Upper lobe of left lung (tissue), 6 donors: ENCODE results near the gene GCK. TPM values are rescaled to one million over a fixed set of nuclear protein-coding genes. Genes with fewer than 3 reads are reported as not detected.

ENCODE experiments used
- ATAC-seq, 2 donors: fragments of 200-7000 bp; cut with Tn5 transposase; one replicate each; pipeline ENCODE4 v1.9.1; 2022; ENCODE audit warnings: mild to moderate bottlenecking in 2 of 2, moderate library complexity in 2 of 2; ENCODE audit not compliant: low FRiP score in 2 of 2
- DNase-seq, 2 donors: peaks; one replicate each; pipeline ENCODE4 v3.0.0-alpha.2; 2019 to 2020
- H3K27ac ChIP-seq, 4 donors: fragments of 200-600 bp; sonication (generic); one replicate each; pipeline ENCODE4 v1.5.1; 2016 to 2019
- H3K27me3 ChIP-seq, 4 donors: fragments of 200-600 bp; sonication (generic); one replicate each; pipeline ENCODE4 v1.5.1; 2017 to 2019
- H3K36me3 ChIP-seq, 4 donors: fragments of 200-600 bp; sonication (generic); one replicate each; pipeline ENCODE4 v1.5.1; 2016 to 2019
- H3K4me1 ChIP-seq, 4 donors: fragments of 200-600 bp; sonication (generic); one replicate each; pipeline ENCODE4 v1.5.1; 2018 to 2019
- H3K4me3 ChIP-seq, 4 donors: fragments of 200-600 bp; sonication (generic); one replicate each; pipeline ENCODE4 v1.5.1; 2017 to 2019; ENCODE audit warnings: mild to moderate bottlenecking in 2 of 4, moderate library complexity in 1 of 4
- H3K9me3 ChIP-seq, 4 donors: fragments of 200-600 bp; sonication (generic); one replicate each; pipeline ENCODE4 v1.5.1; 2018 to 2019
- EP300 ChIP-seq, 4 donors: sonication (generic); formaldehyde crosslinking; IDR thresholded peaks; one replicate each; pipeline ENCODE4 v1.5.1; 2017; ENCODE audit warnings: antibody characterized with exemption in 4 of 4, control low read depth in 2 of 4
- POLR2A ChIP-seq, 4 donors: fragments of 450-650 bp; IDR thresholded peaks; one replicate each; pipeline ENCODE4 v1.5.1; 2016 to 2017; ENCODE audit warnings: antibody characterized with exemption in 4 of 4, mild to moderate bottlenecking in 2 of 4
- POLR2AphosphoS5 ChIP-seq, 2 donors: sonication (generic); formaldehyde crosslinking; IDR thresholded peaks; one replicate each; pipeline ENCODE4 v1.5.1; 2017; ENCODE audit warnings: antibody characterized with exemption in 2 of 2
- WGBS, 2 donors: methylation state at CpG; one replicate each; pipeline ENCODE4 v1.1.5; 2017 to 2018; 5-methylcytosine and 5-hydroxymethylcytosine counted together
- total RNA-seq, 6 donors: library from RNA; depleted of rRNA in 4 of 6; stranded (reverse); fragments of >200 nt in 4 of 6; gene quantifications; one replicate each; pipeline versions ENCODE4 v1.1.0 to v1.2.1, GENCODE V29; 2016 to 2021
- TF ChIP-seq, protein P1 (sequence below), 6 experiments: fragments of 450-650 bp in 4 of 6; fragments of 200-600 bp in 2 of 6; sonication (generic) in 2 of 6; IDR thresholded peaks; one replicate each; pipeline ENCODE4 v1.5.1; 2016 to 2019; ENCODE audit warnings: antibody characterized with exemption in 6 of 6
- donor health status: DM: no; HTN: no; CAD: no; lungs with moderate emphysema.
- donor health status: DM: no; HTN: yes; CAD: no; lungs with severe emphysema.

GCK gene
- total RNA-seq, 6 donors from 2014 or later = 0.17 to 0.49 (median 0.30) TPM; not detected in 2

DNA sequence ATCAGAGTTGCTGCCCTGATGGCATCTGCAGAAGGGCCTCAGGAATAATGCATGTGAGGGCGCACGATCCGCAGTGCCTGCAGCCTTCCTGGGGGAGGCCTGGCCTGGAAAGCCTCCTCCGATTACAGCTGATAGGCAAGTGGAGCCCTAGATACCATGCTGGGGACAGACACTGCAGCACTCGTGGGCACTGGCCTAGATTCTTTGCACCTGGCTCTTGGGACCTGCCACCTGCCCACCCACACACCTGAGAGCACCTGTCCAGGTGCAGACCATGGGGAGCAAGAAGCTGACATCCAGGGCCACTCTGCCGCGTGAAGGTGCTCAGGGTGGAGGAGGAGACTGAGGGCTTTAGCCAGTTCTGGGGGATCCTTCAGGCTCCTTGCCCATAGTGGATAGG is 26.3 kb upstream of the GCK start:
- no peaks in the 10 kb centered on the region for H3K4me1 ChIP-seq
- H3K36me3 ChIP-seq = peaks cover 16 to 41% (median 31%) of the 10 kb centered on the region in 4 donors
- no peak for TF ChIP-seq POLR2AphosphoS5 (IDR thresholded peaks at IDR 0.05)
- no peak for TF ChIP-seq EP300 (IDR thresholded peaks at IDR 0.05)
- TF ChIP-seq POLR2A (IDR thresholded peaks at IDR 0.05) = no peak
- TF ChIP-seq, protein P1, sequence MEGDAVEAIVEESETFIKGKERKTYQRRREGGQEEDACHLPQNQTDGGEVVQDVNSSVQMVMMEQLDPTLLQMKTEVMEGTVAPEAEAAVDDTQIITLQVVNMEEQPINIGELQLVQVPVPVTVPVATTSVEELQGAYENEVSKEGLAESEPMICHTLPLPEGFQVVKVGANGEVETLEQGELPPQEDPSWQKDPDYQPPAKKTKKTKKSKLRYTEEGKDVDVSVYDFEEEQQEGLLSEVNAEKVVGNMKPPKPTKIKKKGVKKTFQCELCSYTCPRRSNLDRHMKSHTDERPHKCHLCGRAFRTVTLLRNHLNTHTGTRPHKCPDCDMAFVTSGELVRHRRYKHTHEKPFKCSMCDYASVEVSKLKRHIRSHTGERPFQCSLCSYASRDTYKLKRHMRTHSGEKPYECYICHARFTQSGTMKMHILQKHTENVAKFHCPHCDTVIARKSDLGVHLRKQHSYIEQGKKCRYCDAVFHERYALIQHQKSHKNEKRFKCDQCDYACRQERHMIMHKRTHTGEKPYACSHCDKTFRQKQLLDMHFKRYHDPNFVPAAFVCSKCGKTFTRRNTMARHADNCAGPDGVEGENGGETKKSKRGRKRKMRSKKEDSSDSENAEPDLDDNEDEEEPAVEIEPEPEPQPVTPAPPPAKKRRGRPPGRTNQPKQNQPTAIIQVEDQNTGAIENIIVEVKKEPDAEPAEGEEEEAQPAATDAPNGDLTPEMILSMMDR (IDR thresholded peaks at IDR 0.05) = no peak
- no peak overlapping the region for H3K27ac ChIP-seq
- no peak overlapping the region for H3K4me3 ChIP-seq
- no peak for ATAC-seq
- WGBS, 2 donors = 92 to 93% methylated on average over 3 to 7 of the region's 7 CpGs
- H3K9me3 ChIP-seq = no peaks in the 10 kb centered on the region
- H3K27me3 ChIP-seq = no peaks in the 10 kb centered on the region
- peak; percentile 10 to 27 for DNase-seq

DNA sequence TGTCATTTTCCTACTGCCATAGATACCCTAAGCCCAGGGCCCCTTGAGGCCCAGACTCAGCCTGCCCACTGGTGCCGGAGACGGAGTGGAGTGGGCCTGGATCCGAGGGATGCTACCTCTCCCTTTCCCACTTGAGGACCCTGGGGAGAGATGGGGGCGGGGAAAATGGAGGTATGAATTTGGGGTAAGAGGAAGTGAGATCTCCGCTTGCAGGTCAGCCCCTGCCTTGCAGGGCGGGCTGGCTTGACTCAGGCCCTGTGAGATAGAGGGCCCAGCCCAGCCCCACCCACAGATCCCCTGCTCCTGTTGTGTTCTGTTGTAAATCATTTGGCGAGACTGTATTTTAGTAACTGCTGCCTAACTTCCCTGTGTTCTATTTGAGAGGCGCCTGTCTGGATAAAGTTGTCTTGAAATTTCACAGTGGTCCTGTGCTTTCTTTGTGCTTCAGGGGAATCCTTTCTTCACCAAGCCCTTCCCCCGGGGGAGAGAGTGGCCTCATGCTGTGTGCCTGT is 24.7 kb upstream of the GCK start:
- no peak for ATAC-seq
- WGBS, 2 donors = 85 to 88% methylated on average over 9 of the region's 9 CpGs

DNA sequence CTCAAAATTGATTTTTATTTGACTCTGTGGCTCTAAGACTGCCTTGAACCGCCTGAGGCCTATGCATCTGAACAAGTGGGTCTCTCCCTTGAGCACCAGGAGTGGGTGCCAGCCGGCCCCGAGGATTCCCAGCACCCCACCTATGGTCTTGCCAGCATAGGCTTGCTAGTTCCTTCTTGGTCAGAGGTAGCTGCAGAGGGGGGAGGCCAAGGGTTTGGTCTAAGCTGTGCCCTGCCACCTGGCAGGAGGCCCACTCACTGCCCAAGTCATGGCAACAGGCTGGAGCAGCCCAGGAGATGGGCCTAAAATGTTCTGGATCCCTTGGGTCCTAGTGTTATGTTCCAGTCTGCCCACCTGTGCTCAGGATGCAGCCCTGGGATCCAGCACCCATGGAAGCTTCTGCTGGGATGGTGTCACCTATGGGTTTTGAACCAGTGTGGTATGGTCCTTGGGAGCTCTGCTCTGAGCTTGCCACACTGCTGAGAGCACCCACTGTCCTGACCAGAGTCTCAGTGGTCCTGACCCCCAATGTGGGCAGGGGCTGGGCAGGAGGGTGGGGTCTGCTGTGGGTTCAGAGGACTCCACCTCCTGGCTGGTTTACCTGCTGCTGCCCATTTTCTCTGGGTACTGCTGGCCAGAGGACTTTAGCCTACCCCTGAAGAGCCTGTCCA is 24.1 kb upstream of the GCK start:
- TF ChIP-seq POLR2A (IDR thresholded peaks at IDR 0.05) (no peak), POLR2AphosphoS5 (IDR thresholded peaks at IDR 0.05) (no peak), EP300 (IDR thresholded peaks at IDR 0.05) (no peak)
- TF ChIP-seq, protein P1 (IDR thresholded peaks at IDR 0.05) = no peak

More for the DNA sequence above, 24.7 kb upstream of the GCK start:
- TF ChIP-seq POLR2AphosphoS5 (IDR thresholded peaks at IDR 0.05) (no peak), EP300 (IDR thresholded peaks at IDR 0.05) (no peak), POLR2A (IDR thresholded peaks at IDR 0.05) (no peak)
- TF ChIP-seq, protein P1 (IDR thresholded peaks at IDR 0.05) = no peak
- DNase-seq = peak in 1 of 2 donors; percentile 36
- Histone ChIP-seq H3K9me3 (no peaks in the 10 kb centered on the region), H3K27ac (no peak overlapping the region), H3K36me3 (peaks cover 29 to 57% (median 47%) of the 10 kb centered on the region in 4 donors), H3K4me1 (no peaks in the 10 kb centered on the region), H3K27me3 (no peaks in the 10 kb centered on the region), H3K4me3 (no peak overlapping the region)

DNA sequence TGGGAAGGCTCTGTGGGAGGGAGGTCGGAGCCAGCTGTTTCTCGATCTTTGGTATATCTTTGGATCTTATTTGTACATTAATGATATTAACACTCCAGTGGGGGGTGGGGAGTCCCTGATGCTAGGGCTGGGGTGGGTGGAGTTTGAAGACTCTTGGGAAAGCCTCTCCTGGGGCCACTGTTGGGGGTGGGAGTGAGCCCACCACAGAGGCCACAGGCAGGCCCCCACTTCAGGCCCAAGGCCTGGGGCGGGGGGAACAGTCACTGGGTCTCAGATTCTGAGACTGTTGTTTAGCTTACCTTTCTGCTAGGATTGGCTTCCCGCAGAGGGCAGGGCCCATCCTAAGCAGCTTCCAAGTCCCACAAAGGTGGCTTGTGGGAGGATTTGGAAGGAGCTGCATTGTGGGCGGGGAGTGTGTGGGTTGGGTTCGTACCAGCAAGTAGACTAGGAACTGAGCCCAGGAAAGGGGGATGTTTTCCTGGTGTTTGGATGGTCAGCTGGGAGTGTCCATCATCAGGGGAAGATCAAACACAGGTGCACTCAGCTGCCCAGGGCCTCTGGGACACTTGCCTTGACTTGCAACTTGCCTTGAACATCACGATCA is 23.4 kb upstream of the GCK start:
- no peak for DNase-seq
- 94 to 96% methylated on average over 6 to 7 of the region's 7 CpGs for WGBS, 2 donors
- Histone ChIP-seq H3K36me3 (peaks cover 40 to 69% (median 60%) of the 10 kb centered on the region in 4 donors), H3K27me3 (no peaks in the 10 kb centered on the region), H3K9me3 (no peaks in the 10 kb centered on the region), H3K27ac (no peak overlapping the region), H3K4me3 (no peak overlapping the region), H3K4me1 (no peaks in the 10 kb centered on the region)
- ATAC-seq = no peak
- TF ChIP-seq EP300 (IDR thresholded peaks at IDR 0.05) (no peak), POLR2AphosphoS5 (IDR thresholded peaks at IDR 0.05) (no peak)

More for the DNA sequence above, 24.1 kb upstream of the GCK start:
- Histone ChIP-seq H3K9me3 (no peaks in the 10 kb centered on the region), H3K27ac (no peak overlapping the region), H3K4me1 (no peaks in the 10 kb centered on the region), H3K27me3 (no peaks in the 10 kb centered on the region), H3K36me3 (peaks cover 34 to 62% (median 53%) of the 10 kb centered on the region in 4 donors), H3K4me3 (no peak overlapping the region)
- peak in 1 of 2 donors; percentile 42 for DNase-seq
- WGBS, 2 donors = 80 to 100% methylated on average over 1 to 3 of the region's 3 CpGs
- ATAC-seq = no peak

DNA sequence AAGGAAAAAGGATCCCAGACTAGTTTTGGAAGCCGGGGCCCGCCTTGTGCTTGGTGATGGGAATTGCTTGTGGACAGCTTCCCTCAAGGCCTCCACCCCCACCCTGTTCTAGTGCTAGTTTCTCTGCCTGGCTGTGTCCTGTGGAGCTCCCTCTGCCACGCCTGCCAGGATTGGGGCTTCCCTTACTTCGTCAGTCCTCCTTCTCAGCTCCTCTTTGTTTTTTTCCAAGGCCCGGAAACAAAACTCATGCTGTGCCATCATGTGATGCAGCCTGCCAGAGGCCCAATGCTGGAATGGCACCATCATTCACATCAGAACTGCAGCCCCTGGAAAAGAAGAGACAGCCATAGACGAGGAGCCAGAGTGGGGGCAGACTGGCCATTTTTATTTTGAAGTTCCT is 22.8 kb upstream of the GCK start:
- DNase-seq = no peak
- no peaks in the 10 kb centered on the region for H3K4me1 ChIP-seq
- ATAC-seq = no peak

More for the DNA sequence above, 22.8 kb upstream of the GCK start:
- Histone ChIP-seq H3K9me3 (no peaks in the 10 kb centered on the region), H3K27me3 (no peaks in the 10 kb centered on the region), H3K4me3 (no peak overlapping the region), H3K36me3 (peaks cover 47 to 76% (median 66%) of the 10 kb centered on the region in 4 donors), H3K27ac (no peak overlapping the region)
- TF ChIP-seq EP300 (IDR thresholded peaks at IDR 0.05) (no peak), POLR2AphosphoS5 (IDR thresholded peaks at IDR 0.05) (no peak), POLR2A (IDR thresholded peaks at IDR 0.05) (no peak)
- TF ChIP-seq, protein P1 (IDR thresholded peaks at IDR 0.05) = no peak
- 93% methylated on average over 6 of the region's 6 CpGs for WGBS, 2 donors
